Brain pericyte (primary cell): ENCODE measurements around the gene XRCC1.
"Not testable (repeated sequence)": the region's sequence is repeated elsewhere in the genome, so short reads cannot be mapped to it uniquely, and the experiment has no call there.

Experiments used
- DNase-seq: peaks from one replicate; pipeline ENCODE4 v3.0.0-alpha.2; 2012; ENCODE audit warnings: low read depth, low spot score

Gene XRCC1

DNA sequence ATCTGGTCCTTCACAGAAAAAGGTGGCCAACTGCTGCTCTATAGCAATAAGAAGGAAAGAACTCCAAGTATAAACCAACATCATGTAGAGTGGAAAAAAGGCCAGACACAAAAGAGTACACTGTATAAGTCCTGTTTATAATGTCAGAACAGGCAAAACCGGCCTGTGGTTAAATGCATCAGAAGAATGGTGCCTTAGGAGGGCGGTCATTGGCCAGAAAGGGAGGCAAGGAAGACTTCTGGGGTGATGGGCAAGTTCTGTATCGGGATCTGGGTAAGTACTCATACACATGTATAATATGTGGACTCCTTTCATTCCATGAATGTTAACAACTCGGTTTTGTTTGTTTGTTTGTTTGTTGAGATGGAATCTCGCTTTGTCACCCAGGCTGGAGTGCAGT is 52.4 kb downstream of the XRCC1 start:
- DNase-seq = no peak

DNA sequence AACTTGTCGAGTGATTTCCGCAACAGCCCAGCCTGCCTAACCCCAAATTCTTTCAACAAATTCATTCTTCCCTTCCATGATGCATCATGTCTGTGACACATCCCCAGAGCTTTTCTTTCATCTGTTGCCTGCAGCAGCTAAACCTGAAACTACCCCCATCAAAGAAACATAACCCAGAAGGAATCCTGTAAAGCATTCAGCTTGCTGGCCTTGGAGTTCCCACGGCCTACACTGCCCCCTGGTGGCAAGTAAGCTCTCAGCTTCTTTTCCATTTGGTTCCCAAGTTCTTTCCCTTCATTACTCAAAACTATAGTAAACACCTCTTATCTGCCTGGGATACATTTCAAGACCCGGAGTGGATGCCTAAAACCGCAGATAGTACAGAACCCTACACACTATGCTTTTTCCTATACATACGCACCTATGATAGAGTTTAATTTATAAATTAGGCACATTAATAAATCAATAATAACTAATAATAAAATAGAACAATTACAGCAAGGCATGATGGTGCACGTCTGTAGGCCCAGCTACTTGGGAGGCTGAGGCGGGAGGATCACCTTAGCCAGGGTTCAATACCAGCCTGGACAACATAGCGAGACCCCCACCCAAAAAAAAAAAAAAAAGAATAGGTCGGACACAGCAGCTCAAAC is 55.8 kb downstream of the XRCC1 start:
- peak; percentile 45 for DNase-seq

DNA sequence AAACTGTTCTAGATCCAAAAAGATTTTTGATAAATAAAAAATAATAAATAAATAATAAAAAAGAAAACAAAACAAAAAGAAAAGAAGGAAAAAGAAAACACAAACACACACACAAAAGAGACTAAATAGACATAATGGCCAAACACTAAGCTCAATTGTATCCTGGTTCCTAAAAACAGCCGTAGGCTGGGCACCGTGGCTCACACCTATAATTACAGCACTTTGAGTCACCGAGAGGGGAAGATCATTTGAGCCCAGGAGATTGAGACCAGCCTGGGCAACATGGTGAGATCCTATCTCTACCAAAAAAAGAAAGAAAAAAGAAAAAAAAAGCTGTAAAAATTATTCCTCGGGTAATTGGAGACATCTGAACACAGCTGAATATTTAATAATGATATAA is 57.3 kb downstream of the XRCC1 start:
- no peak for DNase-seq

DNA sequence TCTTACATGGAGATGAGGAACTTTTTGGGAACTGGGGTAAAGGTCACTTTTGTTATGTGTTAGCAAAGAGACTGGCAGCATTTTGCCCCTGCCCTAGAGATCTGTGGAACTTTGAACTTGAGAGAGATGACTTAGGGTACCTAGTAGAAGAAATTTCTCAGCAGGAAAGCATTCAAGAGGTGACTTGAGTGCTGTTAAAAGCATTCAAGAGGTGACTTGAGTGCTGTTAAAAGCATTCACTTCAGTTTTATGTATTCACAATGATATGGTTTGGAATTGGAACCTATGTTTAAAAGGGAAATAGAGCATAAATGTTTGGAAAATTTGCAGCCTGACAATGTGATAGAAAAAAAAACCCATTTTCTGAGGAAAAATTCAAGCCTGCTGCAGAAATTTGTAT is 62.9 kb downstream of the XRCC1 start:
- DNase-seq = not testable (repeated sequence)

DNA sequence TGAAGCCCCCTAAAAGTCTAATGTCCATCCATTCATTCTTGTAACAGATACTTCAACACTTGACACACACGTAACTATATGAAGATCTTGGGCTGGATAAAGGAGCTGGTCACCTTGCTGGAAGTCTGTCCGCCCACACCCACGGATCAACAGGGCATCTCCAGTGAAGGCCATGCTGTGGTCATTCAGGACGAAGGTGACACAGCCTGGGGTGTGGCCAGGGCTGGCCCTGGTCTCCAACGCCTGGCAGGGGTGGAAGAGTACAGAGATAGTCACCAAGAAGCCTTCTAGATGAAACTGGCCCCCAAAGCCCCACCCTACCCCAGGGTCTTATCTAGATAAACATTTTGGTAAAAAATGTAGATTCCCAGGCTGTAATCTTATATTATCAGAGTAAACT is 64.0 kb downstream of the XRCC1 start:
- DNase-seq = no peak

DNA sequence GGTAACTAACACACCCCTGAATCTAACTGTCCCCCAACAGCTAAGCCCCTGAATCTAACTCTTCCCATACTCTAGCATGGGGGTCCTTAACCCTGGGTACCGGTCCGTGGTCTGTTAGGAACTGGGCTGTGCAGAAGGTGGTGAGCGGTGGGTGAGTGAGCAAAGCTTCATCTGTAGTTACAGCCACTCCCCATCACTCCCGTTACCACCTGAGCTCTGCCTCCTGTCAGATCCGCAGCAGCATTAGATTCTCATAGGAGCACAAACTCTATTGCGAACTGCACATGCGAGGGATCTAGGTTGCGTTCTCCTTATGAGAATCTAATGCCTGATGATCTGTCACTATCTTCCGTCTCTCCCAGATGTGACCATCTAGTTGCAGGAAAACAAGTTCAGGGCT is 64.6 kb downstream of the XRCC1 start:
- DNase-seq = no peak

DNA sequence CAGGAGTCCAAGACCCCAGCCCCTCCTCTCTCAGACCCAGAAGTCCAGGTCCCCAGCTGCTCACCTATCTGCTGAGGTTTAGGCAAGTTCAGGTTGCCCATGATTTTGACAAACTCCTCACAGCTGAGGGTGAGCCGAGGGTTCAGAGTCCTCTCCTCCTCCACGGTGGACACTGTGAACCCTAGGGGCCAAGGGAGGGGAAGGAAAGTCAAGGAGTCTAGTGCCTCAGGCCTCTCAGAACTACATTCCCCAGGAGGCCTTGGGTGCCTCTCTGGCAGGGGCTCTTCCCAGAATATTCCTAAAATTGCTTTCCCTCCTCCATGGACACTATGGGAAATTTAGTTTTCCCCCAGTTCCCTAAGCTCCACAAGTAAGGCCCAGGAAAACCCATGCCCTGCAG is 67.4 kb downstream of the XRCC1 start:
- no peak for DNase-seq

DNA sequence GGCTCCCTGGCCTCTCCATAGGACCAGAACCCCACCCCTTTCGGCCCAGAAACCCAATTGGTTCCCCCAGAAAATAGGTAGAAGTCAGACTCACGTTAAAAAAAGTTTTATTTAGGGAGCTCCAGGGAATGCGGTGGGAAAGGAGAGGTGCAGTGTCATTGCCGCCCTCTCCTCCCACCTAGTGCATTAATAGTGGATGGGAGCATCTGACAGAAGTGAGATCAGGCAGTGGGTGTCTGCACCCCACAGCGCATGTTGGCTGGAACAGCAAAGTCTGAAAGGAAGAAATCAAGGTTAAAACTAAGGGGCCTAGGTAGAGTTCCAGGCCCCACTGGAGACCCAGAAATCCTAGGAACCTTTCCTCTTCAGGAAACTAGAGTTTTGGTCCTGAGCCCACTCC is 68.7 kb downstream of the XRCC1 start:
- no peak for DNase-seq

DNA sequence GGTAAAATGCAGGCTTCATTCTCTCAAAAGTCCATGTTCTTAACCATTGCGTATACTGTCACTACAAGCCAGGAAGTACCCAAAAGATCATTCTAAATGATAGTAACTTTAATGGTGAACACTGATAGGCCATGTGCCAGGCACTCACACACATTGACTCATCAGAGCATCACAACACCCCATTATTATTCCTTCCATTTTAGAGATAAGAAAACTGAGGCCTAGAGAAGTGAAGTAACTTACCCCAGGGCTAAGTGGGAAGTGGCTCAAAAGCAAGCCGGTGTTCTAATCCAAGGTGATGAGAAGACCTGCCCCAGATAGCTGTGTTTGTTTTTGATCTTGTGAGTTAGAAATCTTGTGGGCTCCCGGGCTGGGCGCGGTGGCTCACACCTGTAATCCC is 69.4 kb downstream of the XRCC1 start:
- no peak for DNase-seq

DNA sequence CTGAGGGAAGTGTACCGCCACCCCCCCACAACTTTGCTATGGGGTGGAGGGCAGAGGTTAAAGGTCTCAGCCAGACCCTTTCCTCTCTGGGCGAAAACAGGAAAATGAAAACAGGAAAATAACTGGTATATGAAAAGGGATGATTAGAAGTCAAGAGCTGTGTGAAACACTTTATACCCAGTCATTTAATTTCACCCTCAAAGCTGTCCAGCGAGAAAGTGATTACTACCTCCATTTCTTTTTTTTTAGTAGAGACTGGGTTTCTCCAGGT is 70.2 kb downstream of the XRCC1 start:
- no peak for DNase-seq

DNA sequence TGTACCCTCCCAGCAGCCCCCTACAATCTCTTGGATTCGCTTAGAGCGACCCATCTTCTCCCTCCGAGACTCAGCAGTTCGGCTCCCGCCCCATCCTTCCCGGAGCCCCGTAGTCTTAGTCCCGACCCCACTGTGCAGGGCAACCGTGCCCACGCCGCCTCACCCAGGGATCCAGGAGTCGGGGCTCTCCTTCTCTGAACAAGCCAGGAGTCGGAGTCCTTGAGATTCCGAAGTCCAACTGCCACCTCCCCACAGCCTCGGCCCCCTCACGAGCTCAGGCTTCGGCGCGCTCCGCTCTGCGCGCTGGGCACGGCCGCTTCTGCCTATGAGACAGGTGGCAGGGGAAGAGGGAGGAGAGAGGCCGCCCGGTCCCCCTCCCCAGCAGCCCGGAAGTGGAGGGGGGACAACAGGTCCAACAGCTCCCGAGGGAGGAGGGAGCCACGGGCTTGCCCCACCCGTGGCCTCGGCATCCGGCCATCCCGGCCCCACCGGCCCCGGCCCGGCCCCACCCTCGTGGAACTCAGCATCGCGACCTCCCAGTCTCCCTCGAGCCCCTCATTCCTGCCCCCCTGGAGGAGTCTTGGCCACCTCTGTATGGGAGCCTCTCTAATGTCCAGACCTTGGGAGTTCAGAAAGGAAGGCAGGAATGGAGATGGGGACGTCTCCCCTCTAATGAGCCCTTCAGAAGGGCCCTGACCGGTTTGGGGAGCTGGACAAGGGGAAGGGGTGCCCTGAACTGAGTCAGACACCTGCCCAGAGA is 70.7 kb downstream of the XRCC1 start, which contains the start of gene PHLDB3:
TSS of gene PHLDB3 (minus strand) at position 321 of the 760 bp plus-strand sequence. CDS start 628 bp downstream, outside the sequence.
- no peak for DNase-seq

DNA sequence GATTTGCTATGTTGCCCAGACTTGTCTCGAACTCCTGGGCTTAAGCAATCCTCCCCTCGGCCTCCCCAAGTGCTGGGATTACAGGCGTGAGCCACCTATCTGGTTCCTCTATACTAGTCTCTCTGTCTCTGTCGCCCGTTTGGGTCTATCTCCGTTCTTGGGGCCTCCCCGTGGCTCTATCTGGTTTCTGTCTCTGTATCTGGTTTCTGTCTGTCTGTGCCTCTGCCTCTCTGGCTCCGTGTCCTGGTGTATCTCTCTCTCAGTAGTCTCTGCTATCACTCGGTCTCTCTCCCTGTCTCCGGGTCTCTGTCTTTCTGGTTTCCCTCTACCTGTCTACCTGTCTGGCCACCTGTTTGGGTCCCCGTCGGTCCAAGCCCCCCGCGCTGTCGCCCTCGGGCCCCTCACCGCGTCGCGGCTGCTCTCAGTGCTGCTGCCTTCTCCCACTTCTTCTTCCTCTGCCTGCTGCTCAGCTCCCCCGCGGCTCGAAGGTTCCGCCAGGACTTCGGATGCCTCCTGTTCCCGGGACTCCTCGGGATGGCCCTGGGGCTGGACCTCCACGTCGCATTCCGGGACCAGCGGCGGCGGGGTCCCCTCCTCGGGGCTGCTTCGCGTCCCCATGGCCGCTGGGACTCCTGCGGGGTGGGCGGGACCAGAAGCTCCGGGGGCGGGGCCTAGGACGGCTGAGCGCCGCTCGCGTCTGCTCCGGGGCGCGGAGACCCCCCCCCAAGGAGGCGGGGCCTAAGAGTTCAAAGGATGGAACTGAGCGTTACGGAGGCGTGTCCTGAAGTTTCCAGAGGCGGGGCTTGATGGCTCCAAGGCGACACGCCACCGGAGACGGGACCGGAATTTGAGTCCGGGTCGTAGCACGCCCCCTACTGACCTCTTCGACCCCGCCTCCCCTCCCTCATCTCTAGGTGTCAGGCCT is 71.6 kb downstream of the XRCC1 start:
- DNase-seq = peak; percentile 61

DNA sequence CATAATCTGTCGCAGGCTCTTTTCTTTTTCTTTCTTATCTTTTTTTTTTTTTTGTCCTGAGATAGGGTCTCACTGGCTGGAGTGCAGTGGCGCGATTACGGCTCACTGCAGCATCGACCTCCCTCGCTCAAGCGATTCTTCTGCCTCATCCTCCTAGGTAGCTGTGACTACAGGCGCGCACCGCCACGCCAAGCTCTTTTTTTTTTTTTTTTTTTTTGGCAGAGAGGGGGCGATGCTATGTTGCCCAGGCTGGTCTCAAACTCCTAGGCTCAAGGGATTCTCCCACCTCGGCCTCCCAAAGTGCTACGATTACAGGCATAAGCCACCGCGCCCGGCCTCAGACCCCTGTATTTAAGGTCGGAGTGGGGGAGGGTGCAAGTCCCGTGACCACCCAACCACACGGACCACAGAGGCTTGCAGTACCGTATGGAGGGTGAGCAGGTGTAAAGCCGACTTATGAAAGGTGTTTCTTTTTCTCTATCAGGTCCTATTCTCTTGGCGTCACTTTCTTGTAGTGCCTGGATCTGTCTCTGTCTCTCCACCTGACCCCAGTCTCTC is 72.8 kb downstream of the XRCC1 start:
- no peak for DNase-seq

DNA sequence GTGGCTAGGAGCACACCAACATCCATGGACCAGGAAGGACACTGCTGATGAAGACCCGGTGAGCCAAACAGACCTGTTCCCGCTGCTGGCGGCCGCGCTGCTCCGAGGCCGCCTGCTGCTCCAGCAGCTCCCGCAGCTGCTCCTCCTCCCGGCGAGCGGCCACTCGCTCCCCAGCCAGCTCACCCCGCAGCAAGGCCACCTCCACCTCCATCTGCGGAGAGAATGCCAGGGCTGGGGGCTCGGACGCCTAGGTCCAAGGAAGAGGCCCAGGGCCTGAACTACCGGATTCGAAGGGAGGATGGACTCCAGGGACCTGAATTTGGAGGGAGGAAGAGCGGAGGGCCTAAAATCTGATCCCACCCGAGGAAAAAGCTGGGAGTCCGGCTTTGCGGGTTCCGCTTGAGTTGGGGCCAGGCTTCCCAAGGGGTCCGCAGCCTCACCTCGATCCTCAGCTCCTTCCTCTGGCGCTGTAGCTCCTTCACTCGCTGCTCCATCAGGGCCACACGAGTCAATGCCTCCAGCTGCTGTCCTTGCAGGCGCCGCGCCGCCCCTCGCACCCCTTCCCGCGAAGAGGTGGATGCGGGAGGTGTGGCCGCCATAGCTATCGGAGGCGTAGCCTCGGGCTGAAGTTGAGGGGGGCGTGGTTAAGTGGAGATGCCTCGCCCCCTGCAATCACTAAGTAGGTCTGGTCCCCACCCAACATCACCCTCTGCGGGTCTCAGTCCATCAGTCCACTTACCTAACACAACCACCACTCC is 73.5 kb downstream of the XRCC1 start:
- no peak for DNase-seq

DNA sequence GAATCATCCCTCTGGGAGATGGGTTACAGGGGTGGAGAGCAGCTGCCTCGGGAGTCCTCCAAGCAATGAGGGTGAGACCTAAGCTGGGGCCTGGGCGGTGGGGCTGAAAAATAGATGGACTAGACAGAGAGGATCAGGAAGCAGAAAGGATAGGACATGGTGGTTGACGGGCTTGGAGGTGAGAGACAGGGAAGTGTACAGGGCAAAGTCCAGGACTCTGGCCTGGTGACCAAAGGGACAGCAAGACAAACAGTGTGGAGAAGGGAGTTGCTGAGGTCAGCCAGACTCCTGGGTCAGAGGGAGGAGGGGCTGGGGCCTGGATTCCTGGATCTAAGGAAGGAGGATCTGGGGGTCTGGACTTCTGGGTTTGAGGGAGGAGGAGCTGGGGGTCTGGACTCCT is 76.3 kb downstream of the XRCC1 start:
- no peak for DNase-seq

DNA sequence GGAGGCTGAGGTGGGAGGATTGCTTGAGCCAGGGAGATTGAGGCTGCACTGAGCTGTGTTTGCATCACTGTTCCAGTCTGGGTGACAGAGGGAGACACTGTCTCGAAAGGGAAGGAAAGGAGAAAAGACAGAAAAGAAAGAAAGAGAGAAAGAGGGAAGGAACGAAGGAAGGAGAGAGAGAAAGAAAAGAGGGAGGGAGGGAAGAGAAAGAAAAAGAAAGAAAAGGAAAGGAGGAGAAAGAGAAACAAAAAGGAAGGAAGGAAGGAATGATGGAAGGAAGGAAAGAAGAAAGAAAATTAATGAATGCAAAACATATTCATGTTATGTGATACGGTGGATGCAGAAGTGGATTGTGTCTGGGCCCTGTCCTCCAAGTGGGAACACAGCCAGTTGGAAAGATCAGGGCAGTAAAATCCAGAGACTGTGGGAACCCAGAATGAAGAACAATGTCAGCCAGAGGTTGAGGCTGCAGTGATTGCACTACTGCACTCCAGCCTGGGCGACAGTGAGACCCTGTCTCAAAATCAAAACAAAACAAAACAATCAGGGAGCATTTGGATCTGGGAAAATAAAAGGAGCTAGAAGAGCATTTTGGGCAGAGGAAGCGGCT is 77.0 kb downstream of the XRCC1 start:
- DNase-seq = no peak

DNA sequence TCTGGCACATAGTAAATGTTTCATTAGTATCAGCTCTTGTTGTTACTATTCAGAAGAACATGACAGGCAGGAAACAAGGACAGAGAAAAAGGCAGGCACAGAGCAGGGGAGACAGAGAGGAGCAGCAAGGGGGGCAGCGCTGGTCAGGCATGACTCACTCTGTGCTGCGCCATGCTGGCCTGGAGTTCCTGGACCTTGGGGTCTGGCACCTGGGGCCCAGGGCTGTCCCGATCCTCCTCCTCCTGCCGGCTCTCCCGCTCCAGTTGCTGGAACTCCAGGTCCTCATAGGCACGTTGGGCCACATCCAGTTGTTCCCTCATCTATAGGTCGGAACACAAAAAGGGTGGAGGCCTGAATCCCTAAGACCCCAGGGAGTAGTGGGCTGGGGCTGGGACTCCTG is 78.4 kb downstream of the XRCC1 start:
- DNase-seq = no peak

DNA sequence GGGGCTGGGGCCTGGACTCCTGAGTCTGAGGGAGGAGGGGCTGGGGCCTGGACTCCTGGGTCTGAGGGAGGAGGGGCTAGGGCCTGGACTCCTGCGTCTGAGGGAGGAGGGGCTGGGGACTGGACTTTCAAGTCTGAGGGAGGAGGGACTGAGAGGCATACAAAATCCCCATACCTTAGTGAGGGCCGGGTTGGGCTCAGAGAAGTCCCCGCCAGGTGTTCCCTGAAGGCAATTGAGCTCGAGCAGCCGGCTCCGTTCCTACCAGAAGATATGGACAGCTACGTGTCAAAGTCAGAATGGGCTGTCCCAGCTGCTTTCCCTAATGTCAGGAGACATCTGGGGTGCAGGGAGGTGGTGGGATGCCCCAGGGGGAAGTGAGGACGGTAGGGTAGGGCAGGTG is 80.2 kb downstream of the XRCC1 start:
- no peak for DNase-seq
